GM21723 (cell line): Measurements from ENCODE around the gene CLSTN1.
A peak's percentile ranks its signal among the peaks of the same experiment; 100 is the strongest.
"Not testable (repeated sequence)": the region's sequence is repeated elsewhere in the genome, so short reads cannot be mapped to it uniquely, and the experiment has no call there.

ENCODE experiments used
- ATAC-seq: cut with Tn5 transposase; IDR thresholded peaks from one replicate; pipeline ENCODE4 v1.9.1; 2021; ENCODE audit warnings: mild to moderate bottlenecking, moderate library complexity; ENCODE audit not compliant: unreplicated experiment

The CLSTN1 gene

GRCh38 chr1:9717193-9718005 lies 106.4 kb downstream of the CLSTN1 start:
- ATAC-seq = peak; percentile 61

DNA sequence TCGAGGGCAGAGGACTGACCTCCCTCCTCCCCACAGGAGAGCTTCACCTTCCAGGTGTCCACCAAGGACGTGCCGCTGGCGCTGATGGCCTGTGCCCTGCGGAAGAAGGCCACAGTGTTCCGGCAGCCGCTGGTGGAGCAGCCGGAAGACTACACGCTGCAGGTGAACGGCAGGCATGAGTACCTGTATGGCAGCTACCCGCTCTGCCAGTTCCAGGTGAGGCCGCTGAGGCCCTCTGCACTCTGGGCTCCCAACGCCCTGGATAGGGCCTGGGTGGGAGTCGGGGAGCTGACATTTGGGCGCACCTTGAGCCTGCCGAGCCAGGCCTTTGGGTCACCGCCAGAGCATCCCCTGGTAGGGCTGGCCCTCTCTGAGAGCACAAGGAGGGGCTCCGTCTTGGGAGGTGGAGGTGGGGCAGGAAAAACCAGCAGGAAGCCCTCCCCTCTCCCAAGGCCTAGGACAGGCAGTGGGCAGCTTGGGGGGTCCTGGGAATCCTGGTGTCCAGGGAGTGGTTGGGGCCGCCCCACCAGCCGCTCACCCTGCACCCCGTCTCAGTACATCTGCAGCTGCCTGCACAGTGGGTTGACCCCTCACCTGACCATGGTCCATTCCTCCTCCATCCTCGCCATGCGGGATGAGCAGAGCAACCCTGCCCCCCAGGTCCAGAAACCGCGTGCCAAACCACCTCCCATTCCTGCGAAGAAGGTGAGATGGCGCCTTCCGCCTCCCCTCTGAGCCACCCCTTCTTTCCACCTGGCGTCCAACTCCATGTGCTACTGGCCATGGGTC lies 107.2 kb downstream of the CLSTN1 start:
- no peak for ATAC-seq

DNA sequence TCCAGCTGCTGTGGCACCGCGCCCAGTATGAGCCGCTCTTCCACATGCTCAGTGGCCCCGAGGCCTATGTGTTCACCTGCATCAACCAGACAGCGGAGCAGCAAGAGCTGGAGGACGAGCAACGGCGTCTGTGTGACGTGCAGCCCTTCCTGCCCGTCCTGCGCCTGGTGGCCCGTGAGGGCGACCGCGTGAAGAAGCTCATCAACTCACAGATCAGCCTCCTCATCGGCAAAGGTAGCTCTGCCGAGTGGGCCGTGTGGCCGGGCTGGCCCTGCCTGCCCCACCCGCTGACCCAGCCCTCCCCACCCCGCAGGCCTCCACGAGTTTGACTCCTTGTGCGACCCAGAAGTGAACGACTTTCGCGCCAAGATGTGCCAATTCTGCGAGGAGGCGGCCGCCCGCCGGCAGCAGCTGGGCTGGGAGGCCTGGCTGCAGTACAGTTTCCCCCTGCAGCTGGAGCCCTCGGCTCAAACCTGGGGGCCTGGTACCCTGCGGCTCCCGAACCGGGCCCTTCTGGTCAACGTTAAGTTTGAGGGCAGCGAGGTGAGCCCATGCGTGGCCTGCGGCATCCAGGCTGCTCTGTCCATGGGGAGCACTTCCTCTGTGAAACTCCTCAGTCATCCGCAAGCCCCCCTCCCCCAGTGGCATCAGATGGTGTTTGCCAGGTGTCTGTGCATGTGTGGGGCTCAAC lies 108.1 kb downstream of the CLSTN1 start:
- ATAC-seq = no peak

DNA sequence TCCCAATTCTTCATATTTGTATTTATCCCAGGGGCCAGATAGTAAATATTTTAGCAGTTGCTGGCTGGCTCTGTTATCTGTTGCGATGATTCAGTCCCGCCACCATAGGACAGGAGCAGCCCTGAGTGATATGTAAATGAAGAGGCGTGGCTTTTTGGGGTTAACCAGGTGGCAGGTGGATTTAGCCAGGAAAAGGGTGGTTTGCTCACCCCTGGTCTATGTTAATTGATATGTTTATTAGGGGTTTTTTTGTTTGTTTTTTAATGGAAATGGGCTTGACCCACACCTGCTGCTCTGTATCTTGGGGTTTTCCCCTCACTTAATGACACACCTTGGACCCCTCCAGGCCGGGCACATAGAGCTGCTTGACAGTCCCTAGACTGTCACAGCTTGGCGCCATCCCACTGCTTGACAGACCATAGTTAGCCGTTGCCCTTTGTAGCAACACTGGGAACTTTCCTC lies 109.5 kb downstream of the CLSTN1 start:
- no peak for ATAC-seq

- ATAC-seq = not testable (repeated sequence)
Observed at GRCh38 chr1:9712767-9713166, 111.0 kb downstream of the CLSTN1 start.

DNA sequence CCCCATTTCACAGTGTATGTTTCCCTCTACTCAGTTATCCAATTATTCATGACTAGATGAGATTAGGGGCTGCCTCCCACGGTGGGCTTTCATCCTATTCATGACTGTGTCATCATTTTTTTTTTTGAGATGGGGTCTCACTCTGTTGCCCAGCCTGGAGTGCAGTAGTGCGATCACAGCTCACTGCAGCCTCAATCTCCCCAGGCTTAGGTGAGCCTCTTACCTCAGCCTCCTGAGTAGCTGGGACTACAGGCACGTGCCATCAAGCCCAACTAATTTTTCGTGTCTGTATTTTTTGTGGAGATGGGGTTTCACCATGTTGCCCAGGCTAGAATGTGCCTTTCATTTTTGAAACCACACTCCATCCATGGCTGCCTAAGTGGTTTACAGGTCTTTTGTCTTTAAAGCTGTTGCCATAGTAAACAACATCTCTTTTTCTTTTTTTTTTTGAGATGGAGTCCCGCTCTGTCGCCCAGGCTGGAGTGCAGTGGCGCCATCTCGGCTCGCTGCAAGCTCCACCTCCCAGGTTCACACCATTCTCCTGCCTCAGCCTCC lies 112.2 kb downstream of the CLSTN1 start:
- no peak for ATAC-seq

DNA sequence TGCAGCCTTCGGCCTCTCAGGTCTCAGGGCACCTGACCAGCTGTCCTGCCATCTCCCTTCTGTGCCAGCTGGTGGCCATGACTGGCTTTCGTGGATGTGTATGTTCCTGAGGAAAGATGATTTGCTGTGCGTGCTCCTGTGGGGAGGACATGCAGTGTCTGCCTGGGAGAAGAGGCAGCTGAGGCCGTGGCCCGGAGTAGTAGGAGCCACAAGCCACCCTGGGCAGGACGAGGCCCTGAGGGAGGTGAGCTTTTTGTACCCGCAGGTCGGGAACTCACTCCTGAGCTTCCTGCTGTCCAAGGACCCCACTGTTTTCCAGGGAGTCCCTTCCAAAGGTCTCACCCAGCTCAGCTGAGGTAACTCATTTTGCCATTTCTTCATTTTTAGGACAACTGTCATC lies 113.7 kb downstream of the CLSTN1 start:
- no peak for ATAC-seq

GRCh38 chr1:9706178-9706577 lies 117.6 kb downstream of the CLSTN1 start:
- no peak for ATAC-seq

DNA sequence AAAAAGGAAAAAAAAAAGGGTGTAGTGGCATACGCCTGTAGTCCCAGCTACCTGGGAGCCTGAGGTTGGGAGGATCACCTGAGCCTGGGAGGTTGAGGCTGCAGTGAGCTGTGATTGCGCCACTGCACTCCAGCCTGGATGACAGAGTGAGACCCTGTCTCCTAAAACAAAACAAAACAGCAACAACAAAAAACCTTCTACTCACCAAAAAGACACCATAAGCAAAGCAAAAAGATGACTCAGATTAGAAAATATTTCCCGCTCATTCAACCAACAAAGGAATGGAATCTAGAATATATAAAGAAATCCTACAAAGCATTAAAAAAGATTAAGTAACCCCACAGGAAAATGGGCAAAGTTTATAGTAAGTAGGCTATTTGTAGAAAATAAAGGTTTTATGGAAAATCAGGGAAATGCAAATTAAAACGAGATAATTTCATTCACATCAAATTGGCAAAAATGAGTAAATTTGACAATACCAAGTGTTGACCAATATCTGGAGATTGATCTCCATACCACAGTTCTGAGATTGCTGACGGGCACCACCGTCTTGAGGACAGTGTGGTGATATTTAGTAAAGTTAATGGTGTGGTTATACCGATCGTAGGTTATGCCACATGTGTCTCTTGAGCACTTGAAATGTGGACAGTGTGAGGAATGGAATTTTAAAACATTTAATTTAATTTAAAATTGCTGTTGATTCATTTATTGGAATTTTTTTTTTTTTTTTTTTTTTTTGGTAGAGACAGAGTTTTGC lies 118.2 kb downstream of the CLSTN1 start:
- ATAC-seq = no peak

GRCh38 chr1:9703681-9704080 lies 120.1 kb downstream of the CLSTN1 start:
- ATAC-seq = no peak

- no peak for ATAC-seq
Observed at GRCh38 chr1:9703165-9703509, 120.6 kb downstream of the CLSTN1 start.

- ATAC-seq = no peak
Observed at GRCh38 chr1:9701665-9702064, 122.1 kb downstream of the CLSTN1 start.

GRCh38 chr1:9700340-9700739 lies 123.4 kb downstream of the CLSTN1 start:
- no peak for ATAC-seq

DNA sequence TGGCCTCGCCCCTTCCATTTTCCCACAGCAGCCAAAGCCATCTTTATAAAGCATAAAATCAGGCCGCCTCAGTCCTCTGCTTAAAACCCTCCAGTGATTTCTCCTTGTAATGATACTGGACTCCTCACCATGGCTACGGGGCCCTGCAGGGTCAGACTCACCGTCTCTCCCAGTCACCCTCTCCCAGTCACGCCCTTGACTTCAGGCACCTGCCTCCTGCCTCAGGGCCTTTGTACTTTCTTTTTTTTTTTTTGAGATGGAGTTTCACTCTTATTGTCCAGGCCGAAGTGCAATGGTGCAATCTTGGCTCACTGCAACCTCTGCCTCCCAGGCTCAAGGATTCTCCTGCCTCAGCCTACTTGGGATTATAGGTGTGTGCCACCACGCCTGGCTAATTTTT lies 124.4 kb downstream of the CLSTN1 start:
- no peak for ATAC-seq

- no peak for ATAC-seq
Observed at GRCh38 chr1:9696793-9697192, 127.0 kb downstream of the CLSTN1 start.

DNA sequence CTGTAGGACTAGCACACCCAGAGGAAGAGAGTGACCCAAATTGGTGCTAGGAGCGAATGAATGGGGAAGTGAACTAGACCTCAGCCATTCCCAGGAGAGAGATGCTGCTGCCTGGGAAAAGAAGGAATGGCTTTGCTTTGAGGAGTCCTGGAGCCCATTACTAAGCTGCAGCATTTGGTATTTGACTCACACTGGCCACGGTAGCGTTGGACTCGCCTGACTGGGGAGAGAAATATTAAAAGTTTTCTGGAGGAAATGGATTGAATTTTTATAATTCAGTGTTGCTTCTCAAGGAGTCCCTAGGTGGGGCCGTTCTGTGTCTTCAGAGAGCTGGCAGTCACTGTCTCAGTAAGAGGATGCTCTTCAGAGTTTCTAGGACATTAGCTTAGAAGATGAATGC lies 132.1 kb downstream of the CLSTN1 start:
- ATAC-seq = no peak

DNA sequence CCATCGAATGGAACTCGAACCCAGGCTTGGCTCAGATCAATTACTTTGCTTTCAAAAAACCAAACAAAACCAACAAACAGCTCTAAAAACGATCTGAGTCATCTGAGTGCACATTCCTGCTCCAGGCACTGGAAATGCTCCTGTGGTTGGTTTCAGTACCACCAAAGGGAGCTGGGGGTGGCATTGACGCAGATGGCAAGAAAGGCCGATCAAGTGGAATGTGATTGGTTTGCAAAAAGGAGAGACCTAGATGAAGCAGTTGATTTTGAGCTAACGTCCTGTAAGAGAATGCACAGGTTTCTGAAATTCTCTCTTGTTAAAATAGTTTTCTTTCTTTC lies 132.7 kb downstream of the CLSTN1 start:
- ATAC-seq = no peak

DNA sequence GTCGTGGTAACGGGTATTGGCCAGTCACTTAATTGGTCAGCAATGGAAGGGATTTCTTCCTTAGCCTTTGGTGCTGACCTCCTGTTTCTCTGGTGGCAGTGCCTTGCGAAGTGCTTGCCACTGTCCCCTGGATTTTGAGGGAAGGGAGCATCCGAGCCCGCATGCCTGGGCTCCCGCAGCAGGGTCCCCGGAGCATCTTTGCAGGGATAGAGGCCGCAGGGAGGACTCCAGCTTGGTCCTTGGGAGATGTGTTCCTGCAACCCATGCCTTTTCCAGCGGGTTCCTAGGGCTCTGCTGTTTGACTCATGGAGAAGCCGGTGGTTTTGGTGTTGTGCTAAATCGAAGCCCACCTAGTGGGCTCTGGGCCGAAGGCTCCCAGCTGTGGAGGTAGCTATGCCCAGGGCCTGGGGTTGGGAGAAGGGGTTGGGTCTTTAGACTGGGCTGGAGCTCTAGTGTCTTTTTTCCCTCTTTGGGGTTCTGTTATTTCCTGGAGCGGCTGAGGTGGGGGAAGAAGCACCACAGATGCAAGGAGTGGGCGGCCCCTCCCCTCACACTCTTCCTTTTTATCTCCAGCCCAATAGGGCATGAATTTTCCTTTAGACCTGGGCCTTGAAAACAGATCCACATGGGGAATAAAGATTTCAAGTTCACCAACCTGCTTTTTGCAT lies 133.2 kb downstream of the CLSTN1 start:
- no peak for ATAC-seq

GRCh38 chr1:9689971-9690381 lies 133.8 kb downstream of the CLSTN1 start:
- no peak for ATAC-seq

GRCh38 chr1:9689011-9689706 lies 134.6 kb downstream of the CLSTN1 start:
- ATAC-seq = peak; percentile 52
